K562 (cell line): ENCODE measurements around the gene RNF31. TPM values are rescaled to one million over a fixed set of nuclear protein-coding genes. Genes with fewer than 3 reads are reported as not detected.

ENCODE experiments used
- C11orf30 ChIP-seq: fragments of 450-650 bp; IDR thresholded peaks from 2 replicates; pipeline ENCODE4 v1.6.1; 2016; ENCODE audit warnings: low read depth, mild to moderate bottlenecking
- CEBPG ChIP-seq, 3 experiments: fragments of 200-800 bp in 1 of 3; sonication (Bioruptor generic) in 1 of 3; sonication (generic) in 1 of 3; formaldehyde crosslinking in 1 of 3; IDR thresholded peaks in 2 of 3; conservative IDR thresholded peaks in 1 of 3; 2 replicates each; pipeline versions ENCODE4 v1.6.1 to v1.8.0; 2016 to 2022; ENCODE audit warnings: missing compliant biosample characterization in 2 of 3, missing genetic modification characterization in 2 of 3, mild to moderate bottlenecking in 1 of 3, missing genetic modification reagents in 1 of 3
- CHD2 ChIP-seq: IDR thresholded peaks from 2 replicates; pipeline ENCODE4 v1.6.1; 2011; ENCODE audit warnings: low read depth, low read length
- FUS ChIP-seq: fragments of 200-400 bp; formaldehyde crosslinking; optimal IDR thresholded peaks from 2 replicates; pipeline ENCODE3; 2017; ENCODE audit warnings: low read depth, low read length
- HNRNPH1 ChIP-seq: fragments of 200-400 bp; formaldehyde crosslinking; optimal IDR thresholded peaks from 2 replicates; pipeline ENCODE3; 2017; ENCODE audit warnings: low read depth, mild to moderate bottlenecking, low read length, moderate library complexity
- KDM4B ChIP-seq, 2 experiments: fragments of 450-650 bp in 1 of 2; sonication (generic) in 1 of 2; IDR thresholded peaks; 2 replicates each; pipeline ENCODE4 v1.6.1; 2016 to 2017; ENCODE audit warnings: borderline replicate concordance in 2 of 2, antibody characterized with exemption in 1 of 2, low read depth in 1 of 2, mild to moderate bottlenecking in 1 of 2
- MAX ChIP-seq: sonication (generic); formaldehyde crosslinking; IDR thresholded peaks from 2 replicates; pipeline ENCODE4 v1.9.0; 2022; ENCODE audit warnings: mild to moderate bottlenecking, missing genetic modification reagents
- MTF1 ChIP-seq: fragments of 250-450 bp; sonication (Bioruptor Pico); IDR thresholded peaks from 2 replicates; pipeline ENCODE4 v1.9.0; 2021; ENCODE audit warnings: moderate library complexity, mild to moderate bottlenecking, inconsistent platforms, borderline replicate concordance
- NBN ChIP-seq: fragments of 450-650 bp; IDR thresholded peaks from 2 replicates; pipeline ENCODE4 v1.6.1; 2016; ENCODE audit warnings: low read depth, mild to moderate bottlenecking
- POLR2H ChIP-seq: IDR thresholded peaks from 2 replicates; pipeline ENCODE4 v1.6.1; 2016; ENCODE audit warnings: missing genetic modification characterization, low read depth, mild to moderate bottlenecking, control low read depth, missing compliant biosample characterization, moderate library complexity
- RREB1 ChIP-seq: fragments of 250-450 bp; sonication (Bioruptor Pico); IDR thresholded peaks from 2 replicates; pipeline ENCODE4 v1.4.0; 2020
- SMAD4 ChIP-seq: fragments of 250-450 bp; sonication (Bioruptor Pico); conservative IDR thresholded peaks from 2 replicates; pipeline ENCODE4 v1.8.0; 2021; ENCODE audit warnings: inconsistent platforms, mild to moderate bottlenecking, moderate library complexity
- TAF7 ChIP-seq: fragments of 450-650 bp; IDR thresholded peaks from 2 replicates; pipeline ENCODE4 v1.6.1; 2016; ENCODE audit warnings: missing genetic modification characterization, missing compliant biosample characterization
- polyA plus RNA-seq, 8 experiments: library from polyadenylated mRNA; depleted of rRNA in 4 of 8; stranded (reverse) in 5 of 8; unstranded in 3 of 8; fragments of >200 nt; fragmentation: Nextera tagmentation in 2 of 8; fragmentation: Illumina TruSeq in 1 of 8; extraction: Ambion mirVana in 2 of 8; extraction: Trizol in 1 of 8; gene quantifications; 2 replicates each; pipeline versions ENCODE4 v1.2.1 to v1.2.3, GENCODE V29; 2011 to 2014; ENCODE audit warnings: inconsistent platforms in 1 of 8, missing spikeins in 1 of 8
- total RNA-seq, 7 experiments: library from RNA; depleted of rRNA in 6 of 7; stranded (reverse); fragments of >200 nt in 6 of 7; fragmentation: Illumina TruSeq in 2 of 7; extraction: Trizol in 2 of 7; gene quantifications; 2 replicates each; pipeline versions ENCODE4 v1.2.1 to v1.2.3, GENCODE V29; 2011 to 2021; ENCODE audit warnings: low replicate concordance in 1 of 7
- TF ChIP-seq, protein P1 (sequence below): sonication (generic); formaldehyde crosslinking; IDR thresholded peaks from 2 replicates; pipeline ENCODE4 v1.8.0; 2023; ENCODE audit warnings: missing genetic modification reagents, mild to moderate bottlenecking, borderline replicate concordance

RNF31 gene
- total and polyA plus RNA-seq, 9 of the 15 experiments (the other 6 are each of a cell fraction or from before 2014, with no cell fraction given) = 3.1 to 47.6 (median 19.1) TPM

- peak; percentile 83 for TF ChIP-seq CEBPG (CRISPR knock-in tag; IDR thresholded peaks at IDR 0.05)
- peak; percentile 69 to 92 for TF ChIP-seq CEBPG (tag; conservative IDR thresholded peaks at IDR 0.05 in 1 of 2, IDR thresholded peaks at IDR 0.05 in 1 of 2)
- no peak for TF ChIP-seq FUS
- TF ChIP-seq C11orf30 = no peak
- TF ChIP-seq RREB1 (CRISPR knock-in tag) = no peak
- TF ChIP-seq, protein P1, sequence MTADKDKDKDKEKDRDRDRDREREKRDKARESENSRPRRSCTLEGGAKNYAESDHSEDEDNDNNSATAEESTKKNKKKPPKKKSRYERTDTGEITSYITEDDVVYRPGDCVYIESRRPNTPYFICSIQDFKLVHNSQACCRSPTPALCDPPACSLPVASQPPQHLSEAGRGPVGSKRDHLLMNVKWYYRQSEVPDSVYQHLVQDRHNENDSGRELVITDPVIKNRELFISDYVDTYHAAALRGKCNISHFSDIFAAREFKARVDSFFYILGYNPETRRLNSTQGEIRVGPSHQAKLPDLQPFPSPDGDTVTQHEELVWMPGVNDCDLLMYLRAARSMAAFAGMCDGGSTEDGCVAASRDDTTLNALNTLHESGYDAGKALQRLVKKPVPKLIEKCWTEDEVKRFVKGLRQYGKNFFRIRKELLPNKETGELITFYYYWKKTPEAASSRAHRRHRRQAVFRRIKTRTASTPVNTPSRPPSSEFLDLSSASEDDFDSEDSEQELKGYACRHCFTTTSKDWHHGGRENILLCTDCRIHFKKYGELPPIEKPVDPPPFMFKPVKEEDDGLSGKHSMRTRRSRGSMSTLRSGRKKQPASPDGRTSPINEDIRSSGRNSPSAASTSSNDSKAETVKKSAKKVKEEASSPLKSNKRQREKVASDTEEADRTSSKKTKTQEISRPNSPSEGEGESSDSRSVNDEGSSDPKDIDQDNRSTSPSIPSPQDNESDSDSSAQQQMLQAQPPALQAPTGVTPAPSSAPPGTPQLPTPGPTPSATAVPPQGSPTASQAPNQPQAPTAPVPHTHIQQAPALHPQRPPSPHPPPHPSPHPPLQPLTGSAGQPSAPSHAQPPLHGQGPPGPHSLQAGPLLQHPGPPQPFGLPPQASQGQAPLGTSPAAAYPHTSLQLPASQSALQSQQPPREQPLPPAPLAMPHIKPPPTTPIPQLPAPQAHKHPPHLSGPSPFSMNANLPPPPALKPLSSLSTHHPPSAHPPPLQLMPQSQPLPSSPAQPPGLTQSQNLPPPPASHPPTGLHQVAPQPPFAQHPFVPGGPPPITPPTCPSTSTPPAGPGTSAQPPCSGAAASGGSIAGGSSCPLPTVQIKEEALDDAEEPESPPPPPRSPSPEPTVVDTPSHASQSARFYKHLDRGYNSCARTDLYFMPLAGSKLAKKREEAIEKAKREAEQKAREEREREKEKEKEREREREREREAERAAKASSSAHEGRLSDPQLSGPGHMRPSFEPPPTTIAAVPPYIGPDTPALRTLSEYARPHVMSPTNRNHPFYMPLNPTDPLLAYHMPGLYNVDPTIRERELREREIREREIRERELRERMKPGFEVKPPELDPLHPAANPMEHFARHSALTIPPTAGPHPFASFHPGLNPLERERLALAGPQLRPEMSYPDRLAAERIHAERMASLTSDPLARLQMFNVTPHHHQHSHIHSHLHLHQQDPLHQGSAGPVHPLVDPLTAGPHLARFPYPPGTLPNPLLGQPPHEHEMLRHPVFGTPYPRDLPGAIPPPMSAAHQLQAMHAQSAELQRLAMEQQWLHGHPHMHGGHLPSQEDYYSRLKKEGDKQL (CRISPR knock-in tag) = no peak
- no peak for TF ChIP-seq CHD2
- no peak for TF ChIP-seq TAF7 (tag)
- no peak for TF ChIP-seq HNRNPH1
- TF ChIP-seq POLR2H = 0 out of 2 replicates have a peak, but pooled peaks have one; percentile 28
- no peak for TF ChIP-seq KDM4B (IDR thresholded peaks at IDR 0.05; ENCODE audit: borderline replicate concordance in 2 of 2, low read depth in 1 of 2)
- peak; percentile 60 for TF ChIP-seq SMAD4
- TF ChIP-seq MAX (CRISPR knock-in tag) = no peak
- TF ChIP-seq MTF1 (CRISPR knock-in tag) = no peak
- TF ChIP-seq NBN = no peak
Measured at GRCh38 chr14:24167469-24168114, 20.3 kb downstream of the RNF31 start (continued).
